Measurements from ENCODE around the gene MSMP.

GRCh38 chr9:35711501-35712428 lies 42.3 kb downstream of the MSMP start:
- no peak for TF ChIP-seq CTCF (IDR thresholded peaks at IDR 0.05; ENCODE audit: insufficient read depth, low read length, poor library complexity, severe bottlenecking)
- TF ChIP-seq EZH2phosphoT487 (conservative IDR thresholded peaks at IDR 0.05; ENCODE audit: low read length): no peak
